GM23338 (cell line): ENCODE data around the gene DDC. TPM values are rescaled to one million over a fixed set of nuclear protein-coding genes. Genes with fewer than 3 reads are reported as not detected.

ENCODE experiments used
- ATAC-seq: fragments of 200-7000 bp; cut with Tn5 transposase; 3 replicates; pipeline ENCODE4 v1.9.1; 2020
- DNase-seq: peaks from one replicate; pipeline ENCODE4 v3.0.0-alpha.2; 2015; ENCODE audit warnings: low spot score
- H2AFZ ChIP-seq: fragments of 200-600 bp; sonication (generic); 2 replicates; pipeline ENCODE4 v1.8.0; 2016; ENCODE audit warnings: antibody characterized with exemption, mild to moderate bottlenecking, moderate library complexity
- H3F3A ChIP-seq: fragments of 200-600 bp; sonication (generic); replicated peaks from 2 replicates; pipeline ENCODE4 v1.8.0; 2017; ENCODE audit warnings: antibody characterized with exemption, mixed run types, low read depth
- H3K27ac ChIP-seq: fragments of 200-600 bp; sonication (generic); 2 replicates; pipeline ENCODE4 v1.6.1; 2016; ENCODE audit warnings: low read depth
- H3K27me3 ChIP-seq: fragments of 200-600 bp; sonication (generic); 2 replicates; pipeline ENCODE4 v1.8.0; 2016; ENCODE audit warnings: mild to moderate bottlenecking, mixed run types, moderate library complexity; ENCODE audit not compliant: insufficient read depth
- H3K36me3 ChIP-seq: fragments of 200-600 bp; sonication (generic); 2 replicates; pipeline ENCODE4 v1.8.0; 2016; ENCODE audit warnings: mild to moderate bottlenecking; ENCODE audit not compliant: insufficient read depth
- H3K4me1 ChIP-seq: fragments of 200-600 bp; sonication (generic); 2 replicates; pipeline ENCODE4 v1.8.0; 2016; ENCODE audit warnings: mild to moderate bottlenecking, moderate library complexity; ENCODE audit not compliant: insufficient read depth
- H3K4me2 ChIP-seq: fragments of 200-600 bp; sonication (generic); 2 replicates; pipeline ENCODE4 v1.7.1; 2017; ENCODE audit warnings: mixed run types
- H3K4me3 ChIP-seq: fragments of 200-600 bp; sonication (generic); 2 replicates; pipeline ENCODE4 v1.6.1; 2016; ENCODE audit warnings: mixed run types
- H3K79me2 ChIP-seq: fragments of 200-600 bp; sonication (generic); replicated peaks from 2 replicates; pipeline ENCODE4 v1.8.0; 2017; ENCODE audit warnings: mild to moderate bottlenecking; ENCODE audit not compliant: insufficient read depth
- H3K9me2 ChIP-seq: fragments of 200-600 bp; sonication (generic); 2 replicates; pipeline ENCODE4 v1.8.0; 2017; ENCODE audit not compliant: insufficient read depth
- H4K20me1 ChIP-seq: fragments of 200-600 bp; sonication (generic); replicated peaks from 2 replicates; pipeline ENCODE4 v1.8.0; 2017; ENCODE audit warnings: mild to moderate bottlenecking; ENCODE audit not compliant: insufficient read depth
- H3K27ac Mint-ChIP-seq: 2 replicates; pipeline ENCODE4 v1.8.0; 2020; ENCODE audit warnings: inconsistent platforms, mild to moderate bottlenecking, moderate library complexity, mixed read lengths
- H3K27me3 Mint-ChIP-seq: 3 replicates; pipeline ENCODE4 v1.8.0; 2022; ENCODE audit warnings: low read depth, mild to moderate bottlenecking, moderate library complexity, mixed read lengths, inconsistent platforms; ENCODE audit not compliant: insufficient read depth, poor library complexity
- H3K36me3 Mint-ChIP-seq: 3 replicates; pipeline ENCODE4 v1.8.0; 2021; ENCODE audit warnings: low read depth, mild to moderate bottlenecking, inconsistent platforms, moderate library complexity, mixed read lengths
- H3K4me1 Mint-ChIP-seq: 3 replicates; pipeline ENCODE4 v1.8.0; 2020; ENCODE audit warnings: mild to moderate bottlenecking, inconsistent platforms, mixed read lengths
- H3K4me3 Mint-ChIP-seq: 3 replicates; pipeline ENCODE4 v1.8.0; 2021; ENCODE audit warnings: moderate library complexity, mild to moderate bottlenecking, inconsistent platforms, mixed read lengths
- H3K9me3 Mint-ChIP-seq: 3 replicates; pipeline ENCODE4 v1.8.0; 2020; ENCODE audit warnings: moderate library complexity, mild to moderate bottlenecking, inconsistent platforms, mixed read lengths
- CREB1 ChIP-seq: fragments of 250-450 bp; sonication (Bioruptor Pico); IDR thresholded peaks from 2 replicates; pipeline ENCODE4 v1.5.0; 2020; ENCODE audit warnings: low read depth, mild to moderate bottlenecking, moderate library complexity
- CTCF ChIP-seq, 2 experiments: fragments of 200-600 bp in 1 of 2; sonication (generic) in 1 of 2; conservative IDR thresholded peaks; 2 replicates each; pipeline versions ENCODE4 v1.5.1 to v1.6.1; 2016 to 2017; ENCODE audit warnings: antibody characterized with exemption in 2 of 2, low read depth in 2 of 2, mild to moderate bottlenecking in 2 of 2, moderate library complexity in 1 of 2
- ETS1 ChIP-seq: IDR thresholded peaks from 2 replicates; pipeline ENCODE4 v1.6.1; 2016; ENCODE audit warnings: antibody characterized with exemption
- EZH2phosphoT487 ChIP-seq: fragments of 200-600 bp; sonication (generic); IDR thresholded peaks from one replicate; pipeline ENCODE4 v1.8.1; 2018; ENCODE audit warnings: antibody characterized with exemption; ENCODE audit not compliant: unreplicated experiment
- JUNB ChIP-seq: IDR thresholded peaks from one replicate; pipeline ENCODE4 v1.6.1; 2016; ENCODE audit warnings: antibody characterized with exemption; ENCODE audit not compliant: unreplicated experiment
- NANOG ChIP-seq: IDR thresholded peaks from 2 replicates; pipeline ENCODE4 v1.6.1; 2016; ENCODE audit warnings: antibody characterized with exemption, borderline replicate concordance
- POLR2AphosphoS5 ChIP-seq: IDR thresholded peaks from 2 replicates; pipeline ENCODE4 v1.6.1; 2016; ENCODE audit warnings: antibody characterized with exemption, low read depth
- REST ChIP-seq: IDR thresholded peaks from one replicate; pipeline ENCODE4 v1.6.1; 2018; ENCODE audit warnings: antibody characterized with exemption; ENCODE audit not compliant: unreplicated experiment
- STAT1 ChIP-seq: IDR thresholded peaks from one replicate; pipeline ENCODE4 v1.6.1; 2016; ENCODE audit warnings: antibody characterized with exemption; ENCODE audit not compliant: unreplicated experiment
- ZNF114 ChIP-seq: fragments of 250-450 bp; sonication (Bioruptor Pico); IDR thresholded peaks from 2 replicates; pipeline ENCODE4 v1.5.0; 2020; ENCODE audit warnings: mild to moderate bottlenecking, moderate library complexity
- ZNF462 ChIP-seq: fragments of 250-450 bp; sonication (Bioruptor Pico); IDR thresholded peaks from 2 replicates; pipeline ENCODE4 v1.5.0; 2020; ENCODE audit warnings: mild to moderate bottlenecking, moderate library complexity
- polyA plus RNA-seq: library from polyadenylated mRNA; unstranded; fragments of >200 nt; fragmentation: Nextera tagmentation; extraction: Ambion mirVana; gene quantifications from 2 replicates; pipeline ENCODE4 v1.2.1, GENCODE V29; 2016
- total RNA-seq: library from RNA; depleted of rRNA; stranded (reverse); fragments of >200 nt; shearing (Covaris generic); gene quantifications from 2 replicates; pipeline ENCODE4 v1.2.3, GENCODE V29; 2014

The DDC gene
- total and polyA plus RNA-seq, 2 experiments from 2014 or later, result not detected

- TF ChIP-seq REST, result no peak
- TF ChIP-seq NANOG, result no peak
- no peak for TF ChIP-seq CTCF (conservative IDR thresholded peaks at IDR 0.05; ENCODE audit: low read depth in 2 of 2)
- no peak for TF ChIP-seq CREB1
- TF ChIP-seq JUNB, result no peak
- no peak for TF ChIP-seq ZNF114 (CRISPR knock-in tag)
Observed at GRCh38 chr7:50533866-50534265, 31.3 kb downstream of the DDC start (continued).

- Histone ChIP-seq H3K27me3 (no peaks in the 10 kb centered on the region), H3K4me1 (peaks cover 9% of the 10 kb centered on the region; the same call in 1 of the 2 replicates), H3K79me2 (no peaks in the 10 kb centered on the region), H2AFZ (no peak overlapping the region), H4K20me1 (no peaks in the 10 kb centered on the region), H3K27ac (no peak overlapping the region), H3F3A (no peaks in the 10 kb centered on the region), H3K9me2 (no peaks in the 10 kb centered on the region), H3K4me2 (no peak overlapping the region), H3K36me3 (no peaks in the 10 kb centered on the region), H3K4me3 (no peak overlapping the region)
- ATAC-seq (no peak), DNase-seq (no peak)
- no peaks in the 10 kb centered on the region for H3K27me3 Mint-ChIP-seq
- H3K36me3 Mint-ChIP-seq, result no peaks in the 10 kb centered on the region
- no peak overlapping the region for H3K4me3 Mint-ChIP-seq
- no peak overlapping the region for H3K27ac Mint-ChIP-seq
- H3K4me1 Mint-ChIP-seq, result peaks cover 18% of the 10 kb centered on the region
- H3K9me3 Mint-ChIP-seq, result no peaks in the 10 kb centered on the region; the same call in 2 of the 3 replicates
- TF ChIP-seq EZH2phosphoT487 (no peak), ETS1 (no peak), NANOG (no peak), CTCF (conservative IDR thresholded peaks at IDR 0.05; ENCODE audit: low read depth in 2 of 2) (no peak), STAT1 (no peak), POLR2AphosphoS5 (no peak), ZNF462 (CRISPR knock-in tag) (no peak)
Observed at GRCh38 chr7:50531928-50532327, 33.3 kb downstream of the DDC start.
